ENCODE results near the gene DHCR24.

DHCR24 gene

GRCh38 chr1:54859700-54860391 is 27.1 kb downstream of the DHCR24 start:
- DNase-seq, result no peak
- peak overlapping the region; percentile 1 to 3 for H3K27ac Mint-ChIP-seq
- ATAC-seq, result no peak
- no peak overlapping the region for H3K4me3 Mint-ChIP-seq
- no peaks in the 10 kb centered on the region for H3K9me3 Mint-ChIP-seq
- no peaks in the 10 kb centered on the region for H3K4me1 Mint-ChIP-seq
- no peaks in the 10 kb centered on the region for H3K27me3 Mint-ChIP-seq

- no peaks in the 10 kb centered on the region for H3K9me3 Mint-ChIP-seq
- no peak overlapping the region for H3K4me3 Mint-ChIP-seq
- DNase-seq, result no peak
- H3K4me1 Mint-ChIP-seq, result no peaks in the 10 kb centered on the region
- no peak for ATAC-seq
- H3K27ac Mint-ChIP-seq, result no peak overlapping the region
- H3K27me3 Mint-ChIP-seq, result no peaks in the 10 kb centered on the region
Measured at GRCh38 chr1:54857746-54858561, 29.0 kb downstream of the DHCR24 start.

GRCh38 chr1:54857141-54857540 is 29.9 kb downstream of the DHCR24 start:
- DNase-seq, result no peak
- Mint-ChIP-seq H3K4me1 (no peaks in the 10 kb centered on the region), H3K27me3 (no peaks in the 10 kb centered on the region), H3K4me3 (no peak overlapping the region), H3K9me3 (no peaks in the 10 kb centered on the region), H3K27ac (peak overlapping the region in 1 of 2 donors; percentile 30)
- no peak for ATAC-seq

GRCh38 chr1:54854381-54855020 is 32.5 kb downstream of the DHCR24 start:
- no peak overlapping the region for H3K27ac Mint-ChIP-seq
- DNase-seq (no peak), ATAC-seq (no peak)
- no peaks in the 10 kb centered on the region for H3K27me3 Mint-ChIP-seq
- H3K4me1 Mint-ChIP-seq, result no peaks in the 10 kb centered on the region
- H3K4me3 Mint-ChIP-seq, result no peak overlapping the region
- no peaks in the 10 kb centered on the region for H3K9me3 Mint-ChIP-seq

GRCh38 chr1:54853793-54854370 is 33.1 kb downstream of the DHCR24 start:
- H3K27ac Mint-ChIP-seq, result peak overlapping the region in 1 of 2 donors; percentile 85
- H3K9me3 Mint-ChIP-seq, result no peaks in the 10 kb centered on the region
- no peaks in the 10 kb centered on the region for H3K27me3 Mint-ChIP-seq
- H3K4me3 Mint-ChIP-seq, result no peak overlapping the region
- DNase-seq (no peak), ATAC-seq (no peak)
- H3K4me1 Mint-ChIP-seq, result no peaks in the 10 kb centered on the region

GRCh38 chr1:54853096-54853792 is 33.8 kb downstream of the DHCR24 start:
- no peaks in the 10 kb centered on the region for H3K27me3 Mint-ChIP-seq
- H3K9me3 Mint-ChIP-seq, result no peaks in the 10 kb centered on the region
- ATAC-seq, result no peak
- H3K27ac Mint-ChIP-seq, result peak overlapping the region in 1 of 2 donors; percentile 85
- H3K4me3 Mint-ChIP-seq, result no peak overlapping the region
- DNase-seq, result no peak
- no peaks in the 10 kb centered on the region for H3K4me1 Mint-ChIP-seq

- Mint-ChIP-seq H3K4me1 (no peaks in the 10 kb centered on the region), H3K9me3 (no peaks in the 10 kb centered on the region)
Measured at GRCh38 chr1:54851936-54852524, 35.0 kb downstream of the DHCR24 start.

GRCh38 chr1:54851406-54851805 is 35.6 kb downstream of the DHCR24 start:
- H3K27ac Mint-ChIP-seq, result peak overlapping the region in 1 of 2 donors; percentile 34
- no peaks in the 10 kb centered on the region for H3K4me1 Mint-ChIP-seq
- ATAC-seq (no peak), DNase-seq (no peak)
- H3K27me3 Mint-ChIP-seq, result no peaks in the 10 kb centered on the region
- no peak overlapping the region for H3K4me3 Mint-ChIP-seq
- no peaks in the 10 kb centered on the region for H3K9me3 Mint-ChIP-seq

More at GRCh38 chr1:54851936-54852524, 35.0 kb downstream of the DHCR24 start:
- H3K27ac Mint-ChIP-seq, result peak overlapping the region in 1 of 2 donors; percentile 71
- ATAC-seq, result no peak
- no peak for DNase-seq
- H3K27me3 Mint-ChIP-seq, result no peaks in the 10 kb centered on the region
- no peak overlapping the region for H3K4me3 Mint-ChIP-seq

- no peak overlapping the region for H3K4me3 Mint-ChIP-seq
- no peak overlapping the region for H3K27ac Mint-ChIP-seq
- no peaks in the 10 kb centered on the region for H3K27me3 Mint-ChIP-seq
- no peaks in the 10 kb centered on the region for H3K4me1 Mint-ChIP-seq
- no peaks in the 10 kb centered on the region for H3K9me3 Mint-ChIP-seq
- DNase-seq (no peak), ATAC-seq (no peak)
Measured at GRCh38 chr1:54850737-54851136, 36.3 kb downstream of the DHCR24 start.

- no peaks in the 10 kb centered on the region for H3K27me3 Mint-ChIP-seq
- H3K9me3 Mint-ChIP-seq, result no peaks in the 10 kb centered on the region
- no peak overlapping the region for H3K27ac Mint-ChIP-seq
- no peaks in the 10 kb centered on the region for H3K4me1 Mint-ChIP-seq
- DNase-seq (no peak), ATAC-seq (no peak)
- H3K4me3 Mint-ChIP-seq, result no peak overlapping the region
Measured at GRCh38 chr1:54850069-54850730, 36.8 kb downstream of the DHCR24 start.

GRCh38 chr1:54849219-54850068 is 37.6 kb downstream of the DHCR24 start:
- DNase-seq (no peak), ATAC-seq (no peak)
- no peaks in the 10 kb centered on the region for H3K9me3 Mint-ChIP-seq
- H3K4me3 Mint-ChIP-seq, result no peak overlapping the region
- no peak overlapping the region for H3K27ac Mint-ChIP-seq
- H3K4me1 Mint-ChIP-seq, result no peaks in the 10 kb centered on the region
- no peaks in the 10 kb centered on the region for H3K27me3 Mint-ChIP-seq

GRCh38 chr1:54848134-54848948 is 38.7 kb downstream of the DHCR24 start:
- Mint-ChIP-seq H3K9me3 (no peaks in the 10 kb centered on the region), H3K27ac (peak overlapping the region in 1 of 2 donors; percentile 19), H3K4me1 (no peaks in the 10 kb centered on the region), H3K4me3 (no peak overlapping the region), H3K27me3 (no peaks in the 10 kb centered on the region)
- DNase-seq, result no peak
- ATAC-seq, result no peak

- Mint-ChIP-seq H3K27me3 (no peaks in the 10 kb centered on the region), H3K4me3 (no peak overlapping the region), H3K4me1 (no peaks in the 10 kb centered on the region), H3K27ac (no peak overlapping the region), H3K9me3 (no peaks in the 10 kb centered on the region)
- no peak for DNase-seq
- no peak for ATAC-seq
Measured at GRCh38 chr1:54846716-54847284, 40.2 kb downstream of the DHCR24 start.
